Endothelial cell of umbilical vein (primary cell): ENCODE data around the gene ATXN2. TPM values are rescaled to one million over a fixed set of nuclear protein-coding genes. Genes with fewer than 3 reads are reported as not detected.
A peak's percentile ranks its signal among the peaks of the same experiment; 100 is the strongest.
"Not testable (repeated sequence)": the region's sequence is repeated elsewhere in the genome, so short reads cannot be mapped to it uniquely, and the experiment has no call there.

Experiments used
- BruUV-seq: library from RNA; stranded (reverse); fragments of 400-500 nt; replicated peaks from 2 replicates; lab custom pipeline; 2021; lab: Mats Ljungman, UMichigan
- CTCF ChIA-PET: fragments of 300-600, 350-600 bp; sonication (Branson Sonifier 250); formaldehyde crosslinking; loops from one replicate; lab custom pipeline; 2021; ENCODE audit warnings: antibody characterized with exemption, inconsistent platforms; lab: Charles Lee
- POLR2A ChIA-PET: fragments of 300-600, 350-600 bp; sonication (Branson Sonifier 250); formaldehyde crosslinking; loops from one replicate; lab custom pipeline; 2021; ENCODE audit warnings: antibody characterized with exemption, inconsistent platforms; lab: Charles Lee
- DNase-seq: peaks from one replicate; pipeline ENCODE4 v3.0.0-alpha.2; 2011; ENCODE audit warnings: low read depth, low spot score
- FAIRE-seq: peaks from 2 replicates; lab custom pipeline; 2011; peaks lifted over from hg19 to GRCh38; lab: Jason Lieb, UNC
- H2AFZ ChIP-seq: 2 replicates; pipeline ENCODE4 v1.6.0; 2012; ENCODE audit warnings: low read depth, low read length, control low read depth, inconsistent platforms
- H3K27ac ChIP-seq: 2 replicates; pipeline ENCODE4 v1.5.1; 2011; ENCODE audit warnings: low read depth, mild to moderate bottlenecking, control low read depth, low read length, moderate library complexity; ENCODE audit not compliant: insufficient read depth
- H3K27me3 ChIP-seq, 2 experiments: 2 replicates each; pipeline versions ENCODE4 v1.6.0 to v1.6.1; 2011; ENCODE audit warnings: low read length in 2 of 2, mixed read lengths in 1 of 2; ENCODE audit not compliant: control insufficient read depth in 2 of 2, insufficient read depth in 2 of 2
- H3K36me3 ChIP-seq, 2 experiments: 2 replicates in 1 of 2; 3 replicates in 1 of 2; pipeline ENCODE4 v1.5.1; 2011; ENCODE audit warnings: low read length in 2 of 2, mild to moderate bottlenecking in 1 of 2, moderate library complexity in 1 of 2; ENCODE audit not compliant: control insufficient read depth in 2 of 2, insufficient read depth in 2 of 2; ENCODE audit errors: extremely low read depth in 1 of 2
- H3K4me1 ChIP-seq: 3 replicates; pipeline ENCODE4 v1.5.1; 2011; ENCODE audit warnings: mild to moderate bottlenecking, low read length; ENCODE audit not compliant: control insufficient read depth, insufficient read depth; ENCODE audit errors: extremely low read depth
- H3K4me2 ChIP-seq: 2 replicates; pipeline ENCODE4 v1.6.1; 2011; ENCODE audit warnings: low read length, control low read depth, mixed read lengths; ENCODE audit not compliant: insufficient read depth
- H3K4me3 ChIP-seq, 3 experiments: fragments of 200-600 bp in 1 of 3; sonication (generic), shearing (Covaris generic) in 1 of 3; replicated peaks in 1 of 3; 2 replicates each; pipeline ENCODE4 v1.5.1; 2011 to 2016; ENCODE audit warnings: control low read depth in 3 of 3, low read length in 3 of 3, mild to moderate bottlenecking in 2 of 3, inconsistent platforms in 1 of 3, low read depth in 1 of 3, moderate library complexity in 1 of 3; ENCODE audit not compliant: insufficient read depth in 1 of 3
- H3K79me2 ChIP-seq: 2 replicates; pipeline ENCODE4 v1.6.0; 2012; ENCODE audit warnings: low read length, inconsistent platforms; ENCODE audit not compliant: control insufficient read depth, insufficient read depth
- H3K9ac ChIP-seq: replicated peaks from 2 replicates; pipeline ENCODE3; 2011; ENCODE audit warnings: low read length, control low read depth; ENCODE audit not compliant: insufficient read depth; ENCODE audit errors: extremely low read depth
- H3K9me1 ChIP-seq: replicated peaks from 3 replicates; pipeline ENCODE4 v1.6.0; 2011; ENCODE audit warnings: mild to moderate bottlenecking, low read length; ENCODE audit not compliant: control insufficient read depth, insufficient read depth; ENCODE audit errors: extremely low read depth
- H3K9me3 ChIP-seq: replicated peaks from 2 replicates; pipeline ENCODE4 v1.5.1; 2012; ENCODE audit warnings: low read length, inconsistent platforms; ENCODE audit not compliant: control insufficient read depth, insufficient read depth
- H4K20me1 ChIP-seq: replicated peaks from 2 replicates; pipeline ENCODE3; 2011; ENCODE audit warnings: mild to moderate bottlenecking, low read length; ENCODE audit not compliant: control insufficient read depth, insufficient read depth; ENCODE audit errors: extremely low read depth
- FOS ChIP-seq: IDR thresholded peaks from 2 replicates; pipeline ENCODE4 v1.6.1; 2011; ENCODE audit warnings: mild to moderate bottlenecking, low read length, moderate library complexity, borderline replicate concordance; ENCODE audit not compliant: insufficient read depth
- POLR2A ChIP-seq: IDR thresholded peaks from 2 replicates; pipeline ENCODE4 v1.6.1; 2012; ENCODE audit warnings: low read depth, mild to moderate bottlenecking, control low read depth, low read length
- dilution Hi-C: fragments of 300-500 bp; cut with MboI; formaldehyde crosslinking; loops from one replicate; pipeline ENCODE4 v1.15.0; 2019; ENCODE audit warnings: low sequenced_read_pairs; ENCODE audit not compliant: extremely low pct_ligation_motif_present
- intact Hi-C: fragments of 100-400 bp; cut with micrococcal nuclease; formaldehyde crosslinking; loops from one replicate; pipeline ENCODE4 v1.10.0; 2022
- polyA plus RNA-seq, 4 experiments: library from polyadenylated mRNA; depleted of rRNA in 3 of 4; stranded (reverse) in 3 of 4; unstranded in 1 of 4; fragments of >200 nt; gene quantifications; 2 replicates each; pipeline versions ENCODE4 v1.2.1 to v1.2.3, GENCODE V29; 2011 to 2012; ENCODE audit warnings: missing spikeins in 1 of 4
- total RNA-seq: library from RNA; stranded (reverse); gene quantifications from 2 replicates; pipeline ENCODE4 v1.2.3, GENCODE V29; 2021

Gene ATXN2
- total and polyA plus RNA-seq, 2 donors (not counting 3 experiments of a cell fraction or from before 2014, with no cell fraction given): 58.9 to 86.7 TPM

DNA sequence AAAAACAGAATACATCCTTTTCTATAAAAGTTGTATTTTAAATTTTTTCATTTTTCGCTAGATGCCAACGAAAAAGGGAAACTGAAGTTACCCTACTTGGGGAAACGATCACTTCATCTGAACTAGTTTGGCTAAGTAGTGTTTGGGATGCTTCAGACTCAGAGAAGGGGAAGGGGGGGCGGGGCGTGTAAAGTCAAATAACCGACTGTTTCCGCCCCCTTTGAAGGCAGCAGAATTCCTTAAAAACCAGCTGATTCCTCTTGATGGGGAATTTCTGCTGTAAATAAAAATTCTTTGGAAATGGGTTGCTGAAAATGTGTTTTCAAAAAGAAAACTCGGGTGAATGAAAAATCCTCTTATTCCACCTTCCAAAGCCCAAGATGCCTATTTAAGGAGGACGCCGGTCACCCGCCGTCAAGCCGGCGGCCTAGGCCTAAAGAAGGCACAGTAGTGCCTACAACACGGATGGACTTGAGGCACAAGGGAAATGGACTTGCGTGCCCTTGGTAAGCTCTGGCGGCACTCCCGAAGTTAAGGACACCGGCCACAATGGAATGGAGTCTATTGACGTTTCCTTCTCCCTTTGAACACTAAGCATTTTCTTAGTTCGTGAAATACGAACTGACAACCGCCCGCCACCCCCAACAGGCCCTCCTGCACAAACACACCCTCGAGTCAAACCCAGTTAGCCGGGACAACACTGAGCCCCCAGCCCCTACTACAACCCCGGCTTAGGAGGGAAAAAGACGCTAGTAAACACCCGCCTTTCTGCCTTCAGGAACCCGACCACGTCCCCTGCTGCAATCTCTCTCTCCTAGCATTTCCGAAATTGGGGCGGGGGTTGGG lies 1.9 kb downstream of the ATXN2 start:
- POLR2A ChIA-PET: no interaction called here
- CTCF ChIA-PET: interaction anchor here (1.2 kb wide), 1 partner anchor 43 kb away, joined by 4 read pairs; no protein-coding TSS in a partner anchor
- Histone ChIP-seq H3K9me3 (no peaks in the 10 kb centered on the region), H3K9ac (peak overlapping the region; percentile 64), H3K9me1 (no peaks in the 10 kb centered on the region), H3K79me2 (peaks cover 67% of the 10 kb centered on the region), H3K27ac (peak overlapping the region; percentile 81), H3K4me1 (peaks cover 26% of the 10 kb centered on the region), H3K4me2 (peak overlapping the region; percentile 70), H2AFZ (peak overlapping the region; percentile 4), H3K27me3 (no peaks in the 10 kb centered on the region), H4K20me1 (peaks cover 18% of the 10 kb centered on the region), H3K36me3 (no peaks in the 10 kb centered on the region), H3K4me3 (peak overlapping the region; percentile 68 to 89 (median 85))
- TF ChIP-seq POLR2A (peak; percentile 40), FOS (no peak)
- dilution Hi-C loops (no loop called here), intact Hi-C loops (loop anchor here (2.0 to 5.0 kb wide), 3 partner anchors 26 to 190 kb away; partner anchors contain the start of gene SH2B3)
- FAIRE-seq (peak; percentile 82), DNase-seq (peak; percentile 81)
- TSS peak; percentile 15 for BruUV-seq

DNA sequence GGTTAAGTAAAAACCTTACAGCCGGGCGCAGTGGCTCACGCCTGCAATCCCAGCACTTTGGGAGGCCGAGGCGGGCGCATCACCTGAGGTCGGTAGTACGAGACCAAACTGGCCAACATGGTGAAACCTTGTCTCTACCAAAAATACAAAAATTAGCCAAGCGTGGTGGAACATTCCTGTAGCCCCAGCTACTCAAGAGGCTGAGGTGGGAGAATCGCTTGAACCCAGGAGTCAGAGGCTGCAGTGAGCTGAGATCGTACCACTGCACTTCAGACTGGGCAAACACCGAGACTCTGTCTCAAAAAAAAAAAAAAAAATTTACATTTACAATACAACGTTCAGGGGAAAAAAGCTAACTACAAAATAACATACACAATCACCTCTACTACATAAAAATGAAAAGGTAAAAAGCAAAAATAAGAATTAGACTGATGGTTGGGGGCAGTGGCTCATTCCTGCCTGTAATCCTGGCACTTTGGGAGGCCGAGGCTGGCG lies 3.7 kb downstream of the ATXN2 start:
- POLR2A ChIA-PET: interaction anchor here (0.6 kb wide), 1 partner anchor 198 kb away, joined by 3 read pairs; no protein-coding TSS in a partner anchor
- intact Hi-C loops: loop anchor here (5.0 kb wide), 2 partner anchors 58 to 188 kb away; partner anchors contain the start of gene SH2B3
- H3K27ac ChIP-seq, BruUV-seq, H3K9me1 ChIP-seq, H3K9me3 ChIP-seq, H3K9ac ChIP-seq, H3K4me3 ChIP-seq, dilution Hi-C loops, FAIRE-seq, DNase-seq, H3K36me3 ChIP-seq, H2AFZ ChIP-seq, CTCF ChIA-PET, H3K4me2 ChIP-seq, H3K27me3 ChIP-seq: not testable (repeated sequence)
- Histone ChIP-seq H3K79me2 (peaks cover 85% of the 10 kb centered on the region), H3K4me1 (peaks cover 24% of the 10 kb centered on the region), H4K20me1 (peaks cover 21% of the 10 kb centered on the region)

DNA sequence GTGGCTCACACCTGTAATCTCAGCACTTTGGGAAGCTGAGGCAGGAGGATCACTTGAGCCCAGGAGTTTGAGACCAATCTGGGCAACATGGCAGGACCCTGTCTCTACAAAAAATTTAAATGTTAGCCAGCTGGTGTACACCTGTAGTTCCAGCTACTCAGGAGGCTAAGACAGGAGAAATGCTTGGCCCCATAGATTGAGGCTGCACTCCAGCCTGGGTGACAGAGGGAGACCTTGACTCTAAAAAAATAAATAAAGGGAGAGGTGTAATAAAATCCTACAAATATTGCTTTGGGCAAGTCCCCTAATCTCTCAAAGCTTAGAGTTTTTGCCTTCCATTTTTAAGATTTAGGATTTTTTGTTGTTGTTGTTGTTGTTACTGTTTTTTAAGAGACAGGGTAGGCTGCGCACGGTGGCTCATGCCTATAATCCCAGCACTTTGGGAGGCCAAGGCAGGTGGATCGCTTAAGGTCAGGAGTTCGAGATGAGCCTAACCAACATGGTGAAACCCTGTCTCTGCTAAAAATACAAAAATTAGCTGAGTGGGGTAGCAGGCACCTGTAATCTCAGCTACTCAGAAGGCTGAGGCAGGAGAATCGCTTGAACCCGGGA lies 7.6 kb downstream of the ATXN2 start:
- H3K9ac ChIP-seq, H2AFZ ChIP-seq, H3K27ac ChIP-seq, H3K9me1 ChIP-seq, dilution Hi-C loops, H3K36me3 ChIP-seq, DNase-seq, H3K4me3 ChIP-seq, intact Hi-C loops, FAIRE-seq, H3K9me3 ChIP-seq, H3K4me2 ChIP-seq, H3K27me3 ChIP-seq, BruUV-seq: not testable (repeated sequence)
- Histone ChIP-seq H3K79me2 (peaks cover 99% of the 10 kb centered on the region), H4K20me1 (peaks cover 22% of the 10 kb centered on the region), H3K4me1 (peaks cover 14% of the 10 kb centered on the region)
- CTCF ChIA-PET: interaction anchor here (1.4 kb wide), 1 partner anchor 13 kb away, joined by 3 read pairs; no protein-coding TSS in a partner anchor
- POLR2A ChIA-PET: interaction anchor here (0.6 kb wide), 1 partner anchor 21 kb away, joined by 3 read pairs; no protein-coding TSS in a partner anchor
